Transverse colon (tissue), 3 donors: Measurements from ENCODE around the gene PNRC2.

ENCODE experiments used
- EP300 ChIP-seq: sonication (generic); formaldehyde crosslinking; IDR thresholded peaks from one replicate; pipeline ENCODE4 v1.6.1; 2017; ENCODE audit warnings: antibody characterized with exemption, low read depth
- POLR2A ChIP-seq: fragments of 450-650 bp; IDR thresholded peaks from one replicate; pipeline ENCODE4 v1.6.1; 2016; ENCODE audit warnings: antibody characterized with exemption, mild to moderate bottlenecking, moderate library complexity
- TF ChIP-seq, protein P1 (sequence below), 5 experiments: fragments of 200-600 bp in 3 of 5; fragments of 450-650 bp in 2 of 5; sonication (generic) in 3 of 5; IDR thresholded peaks; 1 replicate in 2 of 5; 2 replicates in 3 of 5; pipeline ENCODE4 v1.5.1; 2016 to 2017; ENCODE audit warnings: antibody characterized with exemption in 5 of 5, inconsistent platforms in 3 of 5, mild to moderate bottlenecking in 2 of 5, moderate library complexity in 1 of 5

DNA sequence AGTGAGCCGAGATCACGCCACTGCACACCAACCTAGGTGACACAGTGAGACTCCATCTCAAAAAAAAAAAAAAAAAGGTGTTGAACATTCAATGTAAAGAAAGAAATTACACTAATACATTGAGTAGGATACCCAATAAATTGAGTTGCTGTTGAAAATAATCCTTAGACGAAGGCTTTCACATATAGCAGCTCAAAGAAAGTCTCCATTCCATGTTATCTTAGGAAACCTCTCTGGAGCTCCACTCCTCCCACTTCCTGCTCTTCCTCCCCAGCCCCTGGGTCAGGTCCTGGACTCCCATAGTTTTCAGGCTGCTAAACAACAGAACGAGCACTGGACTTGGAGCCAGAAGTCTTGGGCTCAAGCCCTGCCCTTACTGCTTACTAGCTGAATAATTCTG, 30.8 kb upstream of the PNRC2 start:
- TF ChIP-seq POLR2A: no peak
- TF ChIP-seq, protein P1, sequence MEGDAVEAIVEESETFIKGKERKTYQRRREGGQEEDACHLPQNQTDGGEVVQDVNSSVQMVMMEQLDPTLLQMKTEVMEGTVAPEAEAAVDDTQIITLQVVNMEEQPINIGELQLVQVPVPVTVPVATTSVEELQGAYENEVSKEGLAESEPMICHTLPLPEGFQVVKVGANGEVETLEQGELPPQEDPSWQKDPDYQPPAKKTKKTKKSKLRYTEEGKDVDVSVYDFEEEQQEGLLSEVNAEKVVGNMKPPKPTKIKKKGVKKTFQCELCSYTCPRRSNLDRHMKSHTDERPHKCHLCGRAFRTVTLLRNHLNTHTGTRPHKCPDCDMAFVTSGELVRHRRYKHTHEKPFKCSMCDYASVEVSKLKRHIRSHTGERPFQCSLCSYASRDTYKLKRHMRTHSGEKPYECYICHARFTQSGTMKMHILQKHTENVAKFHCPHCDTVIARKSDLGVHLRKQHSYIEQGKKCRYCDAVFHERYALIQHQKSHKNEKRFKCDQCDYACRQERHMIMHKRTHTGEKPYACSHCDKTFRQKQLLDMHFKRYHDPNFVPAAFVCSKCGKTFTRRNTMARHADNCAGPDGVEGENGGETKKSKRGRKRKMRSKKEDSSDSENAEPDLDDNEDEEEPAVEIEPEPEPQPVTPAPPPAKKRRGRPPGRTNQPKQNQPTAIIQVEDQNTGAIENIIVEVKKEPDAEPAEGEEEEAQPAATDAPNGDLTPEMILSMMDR (IDR thresholded peaks at IDR 0.05): no peak
- TF ChIP-seq EP300: no peak
